SU-DHL-6 (cell line): ENCODE results near the gene DNM1L.

Experiments used
- H2AFZ ChIP-seq: fragments of 200-600 bp; sonication (generic); 2 replicates; pipeline ENCODE4 v1.6.1; 2014; ENCODE audit warnings: low read depth, mild to moderate bottlenecking, moderate library complexity, mixed read lengths, antibody characterized with exemption, low read length; ENCODE audit not compliant: severe bottlenecking
- H3F3A ChIP-seq: fragments of 200-600 bp; shearing (Covaris generic); 2 replicates; pipeline ENCODE4 v1.6.0; 2016; ENCODE audit warnings: antibody characterized with exemption, mild to moderate bottlenecking; ENCODE audit not compliant: insufficient read depth
- H3K27ac ChIP-seq: fragments of 200-600 bp; sonication (generic); 2 replicates; pipeline ENCODE4 v1.5.1; 2016; ENCODE audit warnings: low read depth, mild to moderate bottlenecking, low read length, moderate library complexity, mixed read lengths
- H3K27me3 ChIP-seq: fragments of 200-600 bp; sonication (generic), shearing (Covaris generic); 2 replicates; pipeline ENCODE4 v1.6.0; 2014; ENCODE audit warnings: mild to moderate bottlenecking, low read length
- H3K36me3 ChIP-seq: fragments of 200-600 bp; sonication (generic); 2 replicates; pipeline ENCODE4 v1.6.1; 2014; ENCODE audit warnings: mild to moderate bottlenecking, low read length, mixed read lengths
- H3K4me2 ChIP-seq: fragments of 300-600, 200-600 bp; shearing (Covaris generic), sonication (generic); 2 replicates; pipeline ENCODE4 v1.6.0; 2014; ENCODE audit warnings: low read length, low read depth, mild to moderate bottlenecking; ENCODE audit not compliant: poor library complexity, severe bottlenecking
- H3K4me3 ChIP-seq: fragments of 200-600 bp; sonication (generic); 2 replicates; pipeline ENCODE4 v1.5.1; 2014; ENCODE audit warnings: antibody characterized with exemption, low read length, mild to moderate bottlenecking, mixed read lengths; ENCODE audit not compliant: insufficient read depth, poor library complexity, severe bottlenecking
- H3K79me2 ChIP-seq: fragments of 200-600 bp; sonication (generic); 2 replicates; pipeline ENCODE4 v1.6.1; 2014; ENCODE audit warnings: mild to moderate bottlenecking, low read length, moderate library complexity; ENCODE audit not compliant: insufficient read depth
- H3K9ac ChIP-seq: fragments of 200-600 bp; sonication (generic); 2 replicates; pipeline ENCODE4 v1.7.0; 2014; ENCODE audit warnings: mild to moderate bottlenecking, low read length
- H3K9me2 ChIP-seq: fragments of 200-600 bp; sonication (generic); replicated peaks from 2 replicates; pipeline ENCODE4 v1.6.1; 2014; ENCODE audit warnings: low read length; ENCODE audit not compliant: insufficient read depth
- H3K9me3 ChIP-seq: fragments of 200-600 bp; sonication (generic); 2 replicates; pipeline ENCODE4 v1.6.1; 2014; ENCODE audit warnings: low read length, mixed read lengths; ENCODE audit not compliant: insufficient read depth
- H4K20me1 ChIP-seq: fragments of 200-600 bp; sonication (generic); 2 replicates; pipeline ENCODE4 v1.6.1; 2014; ENCODE audit warnings: low read depth, mild to moderate bottlenecking, antibody characterized with exemption, low read length, moderate library complexity, mixed read lengths
- CTCF ChIP-seq: fragments of 200-600 bp; sonication (generic); IDR thresholded peaks from one replicate; pipeline ENCODE4 v1.5.1; 2017; ENCODE audit warnings: antibody characterized with exemption, mild to moderate bottlenecking, low read length, moderate library complexity; ENCODE audit not compliant: insufficient read depth, poor library complexity, severe bottlenecking
- EZH2phosphoT487 ChIP-seq: fragments of 200-600 bp; sonication (generic), shearing (Covaris generic); conservative IDR thresholded peaks from 2 replicates; pipeline ENCODE4 v1.6.1; 2018; ENCODE audit warnings: mild to moderate bottlenecking, antibody characterized with exemption, low read length, moderate library complexity, mixed read lengths

DNM1L gene

GRCh38 chr12:32705783-32706182, 26.7 kb downstream of the DNM1L start:
- TF ChIP-seq EZH2phosphoT487 (no peak), CTCF (no peak)
- Histone ChIP-seq H3K36me3 (peaks cover 26% of the 10 kb centered on the region; the same call in 1 of the 2 replicates), H3K9ac (no peak overlapping the region), H4K20me1 (no peaks in the 10 kb centered on the region), H3K4me2 (no peak overlapping the region), H3K27me3 (no peaks in the 10 kb centered on the region), H3K27ac (no peak overlapping the region), H3K79me2 (0 out of 2 replicates have a peak, but pooled peaks cover under 1% of the 10 kb centered on the region), H3K9me2 (no peaks in the 10 kb centered on the region), H2AFZ (no peak overlapping the region), H3K4me3 (no peak overlapping the region), H3F3A (0 out of 2 replicates have a peak, but pooled peaks cover 5% of the 10 kb centered on the region), H3K9me3 (no peaks in the 10 kb centered on the region)

- no peaks in the 10 kb centered on the region for H4K20me1 ChIP-seq
- H3K4me2 ChIP-seq, result no peak overlapping the region
- no peak overlapping the region for H3K27ac ChIP-seq
- H3K79me2 ChIP-seq, result no peaks in the 10 kb centered on the region
- H3K36me3 ChIP-seq, result peaks cover 28% of the 10 kb centered on the region; the same call in 1 of the 2 replicates
- 0 out of 2 replicates have a peak, but pooled peaks cover 5% of the 10 kb centered on the region for H3F3A ChIP-seq
- TF ChIP-seq CTCF, result no peak
- TF ChIP-seq EZH2phosphoT487, result no peak
- no peak overlapping the region for H2AFZ ChIP-seq
- no peak overlapping the region for H3K4me3 ChIP-seq
- no peaks in the 10 kb centered on the region for H3K9me3 ChIP-seq
- H3K27me3 ChIP-seq, result no peaks in the 10 kb centered on the region
- no peaks in the 10 kb centered on the region for H3K9me2 ChIP-seq
- H3K9ac ChIP-seq, result no peak overlapping the region
Measured at GRCh38 chr12:32706335-32707024, 27.4 kb downstream of the DNM1L start.

- no peak overlapping the region for H3K4me3 ChIP-seq
- no peaks in the 10 kb centered on the region for H3K9me2 ChIP-seq
- no peaks in the 10 kb centered on the region for H3K79me2 ChIP-seq
- H3F3A ChIP-seq, result 0 out of 2 replicates have a peak, but pooled peaks cover 3% of the 10 kb centered on the region
- no peak overlapping the region for H3K4me2 ChIP-seq
- no peaks in the 10 kb centered on the region for H4K20me1 ChIP-seq
- no peaks in the 10 kb centered on the region for H3K9me3 ChIP-seq
- H3K27ac ChIP-seq, result no peak overlapping the region
- no peak overlapping the region for H3K9ac ChIP-seq
- peaks cover 39% of the 10 kb centered on the region for H3K36me3 ChIP-seq
- H2AFZ ChIP-seq, result no peak overlapping the region
- no peaks in the 10 kb centered on the region for H3K27me3 ChIP-seq
- TF ChIP-seq EZH2phosphoT487, result no peak
- TF ChIP-seq CTCF, result no peak
Measured at GRCh38 chr12:32708926-32709325, 29.8 kb downstream of the DNM1L start.
